ENCODE data around the gene OR8B12. TPM values are rescaled to one million over a fixed set of nuclear protein-coding genes. Genes with fewer than 3 reads are reported as not detected.

Gene OR8B12
- total and polyA plus RNA-seq, 7 experiments from 2014 or later = not detected

DNA sequence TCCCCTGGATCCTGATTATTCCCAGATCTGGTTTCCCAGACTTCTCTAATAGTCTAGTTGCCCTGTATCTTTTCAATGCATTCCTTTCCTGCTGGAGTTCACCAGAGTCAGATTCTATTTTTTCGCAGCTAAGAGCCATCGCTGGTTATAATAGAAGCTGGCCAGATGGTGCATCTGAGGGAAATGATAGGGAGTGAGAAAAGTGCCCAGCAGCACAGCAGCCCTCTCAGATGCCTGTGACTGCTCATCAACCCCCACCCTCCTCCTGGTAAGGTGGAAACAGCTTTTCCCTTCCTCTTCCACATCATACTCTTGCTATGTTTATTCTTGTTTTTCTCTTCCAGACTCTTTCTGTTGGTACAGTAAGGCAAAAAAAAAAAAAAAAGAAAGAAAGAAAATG is 39.1 kb upstream of the OR8B12 start:
- intact Hi-C loops (cut with micrococcal nuclease) = no loop called here
- DNase-seq (no peak), ATAC-seq (no peak)
- Histone ChIP-seq H3K27ac (ENCODE audit: low read depth, low read length) (no peak overlapping the region), H3K27me3 (ENCODE audit: control insufficient read depth in 2 of 2, insufficient read depth in 2 of 2, low read length in 2 of 2) (no peaks in the 10 kb centered on the region), H3K4me3 (ENCODE audit: low read length) (no peak overlapping the region), H3K9me3 (ENCODE audit: control insufficient read depth in 2 of 3, low read length in 3 of 3) (no peaks in the 10 kb centered on the region), H3K4me1 (ENCODE audit: control insufficient read depth in 2 of 2, insufficient read depth in 2 of 2, low read length in 2 of 2) (no peaks in the 10 kb centered on the region), H3K36me3 (ENCODE audit: control insufficient read depth in 2 of 3, insufficient read depth in 3 of 3, low read length in 3 of 3) (no peaks in the 10 kb centered on the region)
- ChIA-PET POLR2A (no interaction called here), CTCF (no interaction called here)
- Mint-ChIP-seq H3K4me1 (peaks cover 0 to 2% (median 0%) of the 10 kb centered on the region in 7 donors), H3K9me3 (no peaks in the 10 kb centered on the region), H3K4me3 (no peak overlapping the region), H3K27me3 (peaks cover 8 to 22% (median 15%) of the 10 kb centered on the region in 5 donors), H3K36me3 (no peaks in the 10 kb centered on the region), H3K27ac (no peak overlapping the region)

DNA sequence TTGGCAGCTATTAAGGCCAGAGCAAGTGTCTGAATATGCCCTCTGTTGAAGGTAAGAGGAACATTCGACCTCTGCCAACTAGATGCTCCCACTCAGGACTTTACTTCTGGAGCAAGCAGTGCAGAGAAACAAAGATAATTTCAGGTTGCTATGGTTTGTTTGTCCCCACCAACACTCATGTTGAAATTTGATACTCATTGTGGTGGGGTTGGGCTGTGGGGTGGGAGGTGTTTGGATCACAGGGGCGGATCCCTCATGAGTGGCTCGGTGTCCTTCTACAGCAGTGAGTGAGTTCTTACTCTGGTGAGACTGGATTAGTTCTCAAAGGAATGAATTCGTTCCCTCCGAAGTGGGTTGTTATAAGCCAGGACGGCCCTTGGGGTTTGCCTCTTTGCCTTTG is 38.4 kb upstream of the OR8B12 start:
- no peaks in the 10 kb centered on the region for H3K36me3 Mint-ChIP-seq
- no peaks in the 10 kb centered on the region for H3K9me3 Mint-ChIP-seq
- H3K27ac ChIP-seq (ENCODE audit: low read depth, low read length) = no peak overlapping the region
- no peak overlapping the region for H3K4me3 Mint-ChIP-seq
- no peaks in the 10 kb centered on the region for H3K27me3 ChIP-seq (ENCODE audit: control insufficient read depth in 2 of 2, insufficient read depth in 2 of 2, low read length in 2 of 2)
- H3K4me1 ChIP-seq (ENCODE audit: control insufficient read depth in 2 of 2, insufficient read depth in 2 of 2, low read length in 2 of 2) = no peaks in the 10 kb centered on the region
- ATAC-seq = no peak
- intact Hi-C loops (cut with micrococcal nuclease) = no loop called here
- CTCF ChIA-PET = no interaction called here
- DNase-seq = no peak
- peaks cover 3 to 17% (median 7%) of the 10 kb centered on the region in 5 donors for H3K27me3 Mint-ChIP-seq
- no peaks in the 10 kb centered on the region for H3K36me3 ChIP-seq (ENCODE audit: control insufficient read depth in 2 of 3, insufficient read depth in 3 of 3, low read length in 3 of 3)
- H3K27ac Mint-ChIP-seq = no peak overlapping the region
- H3K4me3 ChIP-seq (ENCODE audit: low read length) = no peak overlapping the region
- POLR2A ChIA-PET = no interaction called here
- peaks cover 0 to 2% (median 0%) of the 10 kb centered on the region in 7 donors for H3K4me1 Mint-ChIP-seq
- H3K9me3 ChIP-seq (ENCODE audit: control insufficient read depth in 2 of 3, low read length in 3 of 3) = no peaks in the 10 kb centered on the region

DNA sequence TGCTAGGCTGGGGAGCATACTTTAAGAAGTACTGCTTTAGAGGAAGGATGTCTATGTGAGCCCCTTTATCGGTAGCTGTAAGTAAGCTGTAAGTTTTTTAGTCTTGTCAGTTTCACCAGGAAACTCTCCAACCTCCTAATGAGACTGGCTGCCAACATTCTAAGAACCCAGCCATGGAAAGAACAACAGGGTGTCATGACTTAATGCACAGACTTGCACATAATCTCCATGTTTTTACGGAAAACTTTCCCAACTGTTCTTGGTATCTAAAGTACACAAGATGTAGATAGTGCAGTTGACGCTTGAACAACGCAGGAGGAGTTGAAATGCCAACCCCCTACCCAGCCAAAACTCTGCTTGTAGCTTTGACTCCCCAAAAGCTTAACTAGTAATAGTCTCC is 35.3 kb upstream of the OR8B12 start:
- no peak for ATAC-seq
- DNase-seq = no peak
- Histone ChIP-seq H3K4me3 (ENCODE audit: low read length) (no peak overlapping the region), H3K9me3 (ENCODE audit: control insufficient read depth in 2 of 3, low read length in 3 of 3) (no peaks in the 10 kb centered on the region), H3K27me3 (ENCODE audit: control insufficient read depth in 2 of 2, insufficient read depth in 2 of 2, low read length in 2 of 2) (no peaks in the 10 kb centered on the region), H3K4me1 (ENCODE audit: control insufficient read depth in 2 of 2, insufficient read depth in 2 of 2, low read length in 2 of 2) (no peaks in the 10 kb centered on the region), H3K36me3 (ENCODE audit: control insufficient read depth in 2 of 3, insufficient read depth in 3 of 3, low read length in 3 of 3) (no peaks in the 10 kb centered on the region), H3K27ac (ENCODE audit: low read depth, low read length) (no peak overlapping the region)
- H3K27ac Mint-ChIP-seq = no peak overlapping the region
- H3K36me3 Mint-ChIP-seq = no peaks in the 10 kb centered on the region
- H3K9me3 Mint-ChIP-seq = peaks cover 0 to 2% (median 0%) of the 10 kb centered on the region in 11 donors
- no peak overlapping the region for H3K4me3 Mint-ChIP-seq
- no peaks in the 10 kb centered on the region for H3K4me1 Mint-ChIP-seq
- ChIA-PET CTCF (no interaction called here), POLR2A (no interaction called here)
- H3K27me3 Mint-ChIP-seq = peaks cover 0 to 31% (median 12%) of the 10 kb centered on the region in 5 donors
- intact Hi-C loops (cut with micrococcal nuclease) = no loop called here

DNA sequence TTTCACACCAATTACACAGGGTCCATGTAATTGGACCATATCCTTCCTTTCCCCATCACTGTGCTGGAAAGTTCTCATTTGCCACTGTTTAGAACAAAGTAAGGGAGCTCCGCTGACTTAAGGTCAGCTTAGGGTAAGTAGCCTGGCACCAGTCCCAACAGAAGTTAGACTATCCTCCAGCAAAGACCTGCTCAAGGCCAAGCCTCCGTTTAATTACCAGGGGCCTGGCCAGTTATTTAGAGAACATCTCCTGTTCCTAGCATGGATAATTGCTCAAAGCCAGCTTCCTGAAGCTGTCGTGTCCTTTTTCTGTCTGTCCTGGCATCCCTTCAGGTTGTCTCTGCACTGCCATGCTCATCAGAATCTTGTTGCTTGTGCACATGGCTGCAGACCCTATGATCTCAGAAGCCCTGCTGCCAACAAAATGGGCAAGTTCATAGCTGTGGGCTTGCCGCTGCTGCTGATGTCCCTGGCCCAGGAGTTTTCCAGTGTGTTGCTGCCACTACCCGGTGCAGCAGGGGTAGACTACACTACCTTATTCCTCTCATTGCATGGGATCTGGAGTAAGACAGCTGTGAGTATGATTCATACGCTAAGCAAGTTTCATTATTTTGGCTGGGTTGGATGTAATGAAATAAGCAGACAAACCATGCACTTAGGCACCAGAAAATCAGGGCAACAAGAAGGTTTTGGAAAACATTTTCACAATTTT is 34.4 kb upstream of the OR8B12 start:
- H3K4me1 Mint-ChIP-seq = no peaks in the 10 kb centered on the region
- H3K4me3 Mint-ChIP-seq = no peak overlapping the region
- no peak overlapping the region for H3K27ac Mint-ChIP-seq

DNA sequence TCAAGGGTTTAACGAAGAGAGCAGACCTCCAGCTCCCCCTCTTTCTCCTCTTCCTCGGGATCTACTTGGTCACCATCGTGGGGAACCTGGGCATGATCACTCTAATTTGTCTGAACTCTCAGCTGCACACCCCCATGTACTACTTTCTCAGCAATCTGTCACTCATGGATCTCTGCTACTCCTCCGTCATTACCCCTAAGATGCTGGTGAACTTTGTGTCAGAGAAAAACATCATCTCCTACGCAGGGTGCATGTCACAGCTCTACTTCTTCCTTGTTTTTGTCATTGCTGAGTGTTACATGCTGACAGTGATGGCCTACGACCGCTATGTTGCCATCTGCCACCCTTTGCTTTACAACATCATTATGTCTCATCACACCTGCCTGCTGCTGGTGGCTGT is 26.7 kb upstream of the OR8B12 start:
- no peak for DNase-seq
- Mint-ChIP-seq H3K27ac (no peak overlapping the region), H3K4me1 (peaks cover 0 to 2% (median 0%) of the 10 kb centered on the region in 7 donors), H3K36me3 (no peaks in the 10 kb centered on the region), H3K4me3 (no peak overlapping the region), H3K9me3 (peaks cover 0 to 2% (median 0%) of the 10 kb centered on the region in 11 donors), H3K27me3 (peaks cover 9 to 35% (median 25%) of the 10 kb centered on the region in 5 donors)
- Histone ChIP-seq H3K27ac (ENCODE audit: low read depth, low read length) (no peak overlapping the region), H3K4me3 (ENCODE audit: low read length) (no peak overlapping the region), H3K27me3 (ENCODE audit: control insufficient read depth in 2 of 2, insufficient read depth in 2 of 2, low read length in 2 of 2) (no peaks in the 10 kb centered on the region), H3K36me3 (ENCODE audit: control insufficient read depth in 2 of 3, insufficient read depth in 3 of 3, low read length in 3 of 3) (no peaks in the 10 kb centered on the region), H3K4me1 (ENCODE audit: control insufficient read depth in 2 of 2, insufficient read depth in 2 of 2, low read length in 2 of 2) (no peaks in the 10 kb centered on the region), H3K9me3 (ENCODE audit: control insufficient read depth in 2 of 3, low read length in 3 of 3) (no peaks in the 10 kb centered on the region)
- intact Hi-C loops (cut with micrococcal nuclease) = no loop called here
- POLR2A ChIA-PET = no interaction called here
- CTCF ChIA-PET = no interaction called here
- ATAC-seq = no peak

More for the DNA sequence above, 34.4 kb upstream of the OR8B12 start:
- DNase-seq (no peak), ATAC-seq (no peak)
- Histone ChIP-seq H3K4me3 (ENCODE audit: low read length) (no peak overlapping the region), H3K36me3 (ENCODE audit: control insufficient read depth in 2 of 3, insufficient read depth in 3 of 3, low read length in 3 of 3) (no peaks in the 10 kb centered on the region), H3K27me3 (ENCODE audit: control insufficient read depth in 2 of 2, insufficient read depth in 2 of 2, low read length in 2 of 2) (no peaks in the 10 kb centered on the region), H3K27ac (ENCODE audit: low read depth, low read length) (no peak overlapping the region), H3K9me3 (ENCODE audit: control insufficient read depth in 2 of 3, low read length in 3 of 3) (no peaks in the 10 kb centered on the region), H3K4me1 (ENCODE audit: control insufficient read depth in 2 of 2, insufficient read depth in 2 of 2, low read length in 2 of 2) (no peaks in the 10 kb centered on the region)
- intact Hi-C loops (cut with micrococcal nuclease) = no loop called here
- CTCF ChIA-PET = interaction anchor here (1.1 kb wide), 1 partner anchor 8 kb away, joined by 3 read pairs; no protein-coding TSS in a partner anchor
- H3K27me3 Mint-ChIP-seq = peaks cover 2 to 32% (median 12%) of the 10 kb centered on the region in 5 donors
- no peaks in the 10 kb centered on the region for H3K36me3 Mint-ChIP-seq
- H3K9me3 Mint-ChIP-seq = peaks cover 0 to 2% (median 0%) of the 10 kb centered on the region in 11 donors
- POLR2A ChIA-PET = no interaction called here

DNA sequence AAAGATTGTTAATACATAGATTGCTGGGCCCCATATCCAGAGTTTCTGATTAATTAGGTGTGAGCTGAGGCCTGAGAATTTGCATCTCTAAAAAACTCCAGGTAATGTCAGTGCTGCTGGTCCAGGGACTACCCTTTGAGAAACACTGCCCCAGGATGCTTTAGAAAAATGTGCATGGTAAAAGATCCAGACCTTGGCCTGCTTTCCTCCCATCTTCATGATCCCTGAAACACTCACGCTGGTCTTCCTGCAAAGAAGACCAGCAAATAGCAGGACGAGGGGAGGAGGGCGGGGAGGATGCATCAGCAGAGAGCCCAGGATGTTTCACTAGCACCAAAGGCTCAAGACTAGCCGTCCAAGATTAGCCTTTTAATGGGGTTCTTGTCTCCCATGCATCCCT is 26.2 kb upstream of the OR8B12 start, which contains the start of gene OR8A1:
OR8A1 (plus strand) TSS at position 301 of the 400 bp plus-strand sequence. CDS start 123 bp downstream, outside the sequence.
- Histone ChIP-seq H3K9me3 (ENCODE audit: control insufficient read depth in 2 of 3, low read length in 3 of 3) (no peaks in the 10 kb centered on the region), H3K36me3 (ENCODE audit: control insufficient read depth in 2 of 3, insufficient read depth in 3 of 3, low read length in 3 of 3) (no peaks in the 10 kb centered on the region), H3K27ac (ENCODE audit: low read depth, low read length) (no peak within 1 kb of the TSS), H3K27me3 (ENCODE audit: control insufficient read depth in 2 of 2, insufficient read depth in 2 of 2, low read length in 2 of 2) (no peaks in the 10 kb centered on the region), H3K4me1 (ENCODE audit: control insufficient read depth in 2 of 2, insufficient read depth in 2 of 2, low read length in 2 of 2) (no peaks in the 10 kb centered on the region), H3K4me3 (ENCODE audit: low read length) (no peak within 1 kb of the TSS)
- ChIA-PET CTCF (no interaction called here), POLR2A (no interaction called here)
- peaks cover 0 to 2% (median 0%) of the 10 kb centered on the region in 7 donors for H3K4me1 Mint-ChIP-seq
- intact Hi-C loops (cut with micrococcal nuclease) = no loop called here
- H3K36me3 Mint-ChIP-seq = no peaks in the 10 kb centered on the region
- peaks cover 9 to 31% (median 26%) of the 10 kb centered on the region in 5 donors for H3K27me3 Mint-ChIP-seq
- H3K27ac Mint-ChIP-seq = no peak within 1 kb of the TSS
- no peak for ATAC-seq
- no peak within 1 kb of the TSS for H3K4me3 Mint-ChIP-seq
- H3K9me3 Mint-ChIP-seq = peaks cover 0 to 2% (median 0%) of the 10 kb centered on the region in 11 donors
- DNase-seq = no peak

DNA sequence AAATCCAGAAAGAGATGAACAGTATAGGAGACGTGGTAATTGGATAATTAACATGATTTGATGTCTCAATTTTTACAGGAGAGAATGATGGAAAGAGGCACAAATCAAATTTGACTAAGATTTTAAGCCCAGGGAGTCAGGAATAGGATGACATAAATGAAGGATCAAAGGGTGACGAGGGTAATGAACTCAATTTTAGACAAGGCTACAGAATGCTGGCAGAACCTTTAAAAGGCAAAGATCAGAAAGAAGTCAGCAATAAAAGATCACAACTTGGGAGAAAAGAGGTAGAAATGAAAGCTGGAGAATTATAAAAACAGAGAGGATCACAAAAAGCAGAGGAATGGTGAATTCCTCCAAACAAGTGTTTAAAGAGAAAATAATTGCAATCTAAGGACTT is 13.4 kb upstream of the OR8B12 start:
- ChIA-PET CTCF (no interaction called here), POLR2A (no interaction called here)
- Mint-ChIP-seq H3K9me3 (peaks cover 0 to 7% (median 0%) of the 10 kb centered on the region in 11 donors), H3K4me1 (no peaks in the 10 kb centered on the region), H3K36me3 (no peaks in the 10 kb centered on the region), H3K4me3 (no peak overlapping the region), H3K27me3 (peaks cover 2 to 34% (median 18%) of the 10 kb centered on the region in 5 donors), H3K27ac (no peak overlapping the region)
- DNase-seq = no peak
- no peak overlapping the region for H3K4me3 ChIP-seq (ENCODE audit: low read length)
- H3K9me3 ChIP-seq (ENCODE audit: control insufficient read depth in 2 of 3, low read length in 3 of 3) = no peaks in the 10 kb centered on the region
- H3K27ac ChIP-seq (ENCODE audit: low read depth, low read length) = no peak overlapping the region
- intact Hi-C loops (cut with micrococcal nuclease) = no loop called here
- H3K4me1 ChIP-seq (ENCODE audit: control insufficient read depth in 2 of 2, insufficient read depth in 2 of 2, low read length in 2 of 2) = no peaks in the 10 kb centered on the region
- no peaks in the 10 kb centered on the region for H3K27me3 ChIP-seq (ENCODE audit: control insufficient read depth in 2 of 2, insufficient read depth in 2 of 2, low read length in 2 of 2)
- no peaks in the 10 kb centered on the region for H3K36me3 ChIP-seq (ENCODE audit: control insufficient read depth in 2 of 3, insufficient read depth in 3 of 3, low read length in 3 of 3)
- no peak for ATAC-seq
